Ishikawa (cell line): Measurements from ENCODE around the gene GAS5.

Experiments used
- CEBPB ChIP-seq: IDR thresholded peaks from 2 replicates; pipeline ENCODE4 v1.6.1; 2012
- CREB1 ChIP-seq: IDR thresholded peaks from 2 replicates; pipeline ENCODE4 v1.6.1; 2012; ENCODE audit warnings: low read depth
- EGR1 ChIP-seq: IDR thresholded peaks from 2 replicates; pipeline ENCODE4 v1.6.1; 2012
- EP300 ChIP-seq: IDR thresholded peaks from 2 replicates; pipeline ENCODE4 v1.6.1; 2012; ENCODE audit warnings: borderline replicate concordance
- FOXM1 ChIP-seq: IDR thresholded peaks from 2 replicates; pipeline ENCODE4 v1.6.1; 2012; ENCODE audit warnings: low read depth, borderline replicate concordance
- MAX ChIP-seq: IDR thresholded peaks from 2 replicates; pipeline ENCODE4 v1.6.1; 2012
- NFIC ChIP-seq: IDR thresholded peaks from 2 replicates; pipeline ENCODE4 v1.6.1; 2012
- RAD21 ChIP-seq: IDR thresholded peaks from 2 replicates; pipeline ENCODE4 v1.6.1; 2012; ENCODE audit warnings: low read depth
- REST ChIP-seq: IDR thresholded peaks from 2 replicates; pipeline ENCODE4 v1.6.1; 2012; ENCODE audit warnings: low read depth, mild to moderate bottlenecking
- TAF1 ChIP-seq: IDR thresholded peaks from 2 replicates; pipeline ENCODE4 v1.6.1; 2012; ENCODE audit warnings: low read depth, mild to moderate bottlenecking
- TCF12 ChIP-seq: IDR thresholded peaks from 2 replicates; pipeline ENCODE4 v1.6.1; 2012; ENCODE audit warnings: low read depth
- TEAD4 ChIP-seq: IDR thresholded peaks from 2 replicates; pipeline ENCODE4 v1.6.1; 2012
- USF1 ChIP-seq: IDR thresholded peaks from 2 replicates; pipeline ENCODE4 v1.6.1; 2012
- YY1 ChIP-seq: IDR thresholded peaks from 2 replicates; pipeline ENCODE4 v1.6.1; 2012; ENCODE audit warnings: low read depth
- ZBTB7A ChIP-seq: IDR thresholded peaks from 2 replicates; pipeline ENCODE4 v1.6.1; 2012; ENCODE audit warnings: low read depth

The GAS5 gene

GRCh38 chr1:173914366-173914871 lies 46.6 kb upstream of the GAS5 start:
- no peak for TF ChIP-seq FOXM1
- no peak for TF ChIP-seq REST
- peak; percentile 61 for TF ChIP-seq RAD21

GRCh38 chr1:173913111-173913510 lies 45.3 kb upstream of the GAS5 start:
- TF ChIP-seq NFIC, result no peak
- no peak for TF ChIP-seq YY1
- TF ChIP-seq TCF12, result no peak
- TF ChIP-seq TEAD4, result no peak
- TF ChIP-seq MAX, result no peak

- no peak for TF ChIP-seq REST
- no peak for TF ChIP-seq USF1
- TF ChIP-seq FOXM1, result no peak
- TF ChIP-seq NFIC, result no peak
- TF ChIP-seq TAF1, result no peak
- no peak for TF ChIP-seq RAD21
- TF ChIP-seq CEBPB, result no peak
- TF ChIP-seq YY1, result no peak
- no peak for TF ChIP-seq TEAD4
- TF ChIP-seq TCF12, result no peak
Observed at GRCh38 chr1:173903827-173904531, 36.2 kb upstream of the GAS5 start.

- no peak for TF ChIP-seq FOXM1
- no peak for TF ChIP-seq TCF12
- TF ChIP-seq TEAD4, result no peak
- TF ChIP-seq TAF1, result no peak
- TF ChIP-seq CEBPB, result no peak
- TF ChIP-seq RAD21, result no peak
- TF ChIP-seq EP300, result no peak
- TF ChIP-seq ZBTB7A, result no peak
- no peak for TF ChIP-seq CREB1
Observed at GRCh38 chr1:173900992-173901391, 33.2 kb upstream of the GAS5 start.

GRCh38 chr1:173900427-173900826 lies 32.6 kb upstream of the GAS5 start:
- TF ChIP-seq MAX (no peak), FOXM1 (no peak)

GRCh38 chr1:173894189-173894588 lies 26.4 kb upstream of the GAS5 start:
- TF ChIP-seq TEAD4 (no peak), EGR1 (no peak), NFIC (no peak), RAD21 (no peak)

- no peak for TF ChIP-seq CREB1
- no peak for TF ChIP-seq USF1
- no peak for TF ChIP-seq RAD21
- no peak for TF ChIP-seq REST
- no peak for TF ChIP-seq FOXM1
- TF ChIP-seq CEBPB, result no peak
- TF ChIP-seq YY1, result no peak
- TF ChIP-seq TAF1, result no peak
Observed at GRCh38 chr1:173893611-173894010, 25.8 kb upstream of the GAS5 start.
